NCI-H2196 (cell line): ENCODE data around the gene TUBGCP3.
"Not testable (repeated sequence)": the region's sequence is repeated elsewhere in the genome, so short reads cannot be mapped to it uniquely, and the experiment has no call there.

ENCODE experiments used
- DNase-seq: peaks from one replicate; lab custom pipeline; 2025; ENCODE audit not compliant: unreplicated experiment; lab: John Stamatoyannopoulos, UW

TUBGCP3 gene

GRCh38 chr13:112531263-112531794, 56.6 kb downstream of the TUBGCP3 start:
- no peak for DNase-seq

GRCh38 chr13:112530861-112531260, 57.1 kb downstream of the TUBGCP3 start:
- DNase-seq: no peak

GRCh38 chr13:112529216-112529615, 58.7 kb downstream of the TUBGCP3 start:
- no peak for DNase-seq

GRCh38 chr13:112526146-112526853, 61.7 kb downstream of the TUBGCP3 start:
- DNase-seq: no peak

GRCh38 chr13:112525356-112525945, 62.5 kb downstream of the TUBGCP3 start:
- no peak for DNase-seq

GRCh38 chr13:112522578-112522977, 65.4 kb downstream of the TUBGCP3 start:
- DNase-seq: no peak

GRCh38 chr13:112521073-112521685, 66.8 kb downstream of the TUBGCP3 start:
- no peak for DNase-seq

- DNase-seq: no peak
Observed at GRCh38 chr13:112519517-112520060, 68.4 kb downstream of the TUBGCP3 start.

GRCh38 chr13:112516218-112516617, 71.7 kb downstream of the TUBGCP3 start:
- no peak for DNase-seq

- no peak for DNase-seq
Observed at GRCh38 chr13:112513761-112514160, 74.2 kb downstream of the TUBGCP3 start.

- DNase-seq: no peak
Observed at GRCh38 chr13:112510987-112511685, 76.8 kb downstream of the TUBGCP3 start.

GRCh38 chr13:112510002-112510780, 77.8 kb downstream of the TUBGCP3 start:
- DNase-seq: peak; percentile 10

GRCh38 chr13:112509190-112509589, 78.8 kb downstream of the TUBGCP3 start:
- DNase-seq: no peak

GRCh38 chr13:112506046-112506445, 81.9 kb downstream of the TUBGCP3 start:
- DNase-seq: no peak

GRCh38 chr13:112496166-112496565, 91.8 kb downstream of the TUBGCP3 start:
- DNase-seq: no peak

- no peak for DNase-seq
Observed at GRCh38 chr13:112495465-112495864, 92.5 kb downstream of the TUBGCP3 start.

- no peak for DNase-seq
Observed at GRCh38 chr13:112489199-112489598, 98.8 kb downstream of the TUBGCP3 start.

- DNase-seq: not testable (repeated sequence)
Observed at GRCh38 chr13:112488343-112489050, 99.5 kb downstream of the TUBGCP3 start.

- DNase-seq: no peak
Observed at GRCh38 chr13:112487127-112487517, 100.8 kb downstream of the TUBGCP3 start.
